GM21737 (cell line): ENCODE data around the gene MEI1.
"Not testable (repeated sequence)": the region's sequence is repeated elsewhere in the genome, so short reads cannot be mapped to it uniquely, and the experiment has no call there.

Experiments used
- ATAC-seq: cut with Tn5 transposase; IDR thresholded peaks from one replicate; pipeline ENCODE4 v1.9.1; 2021; ENCODE audit warnings: mild to moderate bottlenecking, moderate library complexity; ENCODE audit not compliant: unreplicated experiment

Gene MEI1, protein sequence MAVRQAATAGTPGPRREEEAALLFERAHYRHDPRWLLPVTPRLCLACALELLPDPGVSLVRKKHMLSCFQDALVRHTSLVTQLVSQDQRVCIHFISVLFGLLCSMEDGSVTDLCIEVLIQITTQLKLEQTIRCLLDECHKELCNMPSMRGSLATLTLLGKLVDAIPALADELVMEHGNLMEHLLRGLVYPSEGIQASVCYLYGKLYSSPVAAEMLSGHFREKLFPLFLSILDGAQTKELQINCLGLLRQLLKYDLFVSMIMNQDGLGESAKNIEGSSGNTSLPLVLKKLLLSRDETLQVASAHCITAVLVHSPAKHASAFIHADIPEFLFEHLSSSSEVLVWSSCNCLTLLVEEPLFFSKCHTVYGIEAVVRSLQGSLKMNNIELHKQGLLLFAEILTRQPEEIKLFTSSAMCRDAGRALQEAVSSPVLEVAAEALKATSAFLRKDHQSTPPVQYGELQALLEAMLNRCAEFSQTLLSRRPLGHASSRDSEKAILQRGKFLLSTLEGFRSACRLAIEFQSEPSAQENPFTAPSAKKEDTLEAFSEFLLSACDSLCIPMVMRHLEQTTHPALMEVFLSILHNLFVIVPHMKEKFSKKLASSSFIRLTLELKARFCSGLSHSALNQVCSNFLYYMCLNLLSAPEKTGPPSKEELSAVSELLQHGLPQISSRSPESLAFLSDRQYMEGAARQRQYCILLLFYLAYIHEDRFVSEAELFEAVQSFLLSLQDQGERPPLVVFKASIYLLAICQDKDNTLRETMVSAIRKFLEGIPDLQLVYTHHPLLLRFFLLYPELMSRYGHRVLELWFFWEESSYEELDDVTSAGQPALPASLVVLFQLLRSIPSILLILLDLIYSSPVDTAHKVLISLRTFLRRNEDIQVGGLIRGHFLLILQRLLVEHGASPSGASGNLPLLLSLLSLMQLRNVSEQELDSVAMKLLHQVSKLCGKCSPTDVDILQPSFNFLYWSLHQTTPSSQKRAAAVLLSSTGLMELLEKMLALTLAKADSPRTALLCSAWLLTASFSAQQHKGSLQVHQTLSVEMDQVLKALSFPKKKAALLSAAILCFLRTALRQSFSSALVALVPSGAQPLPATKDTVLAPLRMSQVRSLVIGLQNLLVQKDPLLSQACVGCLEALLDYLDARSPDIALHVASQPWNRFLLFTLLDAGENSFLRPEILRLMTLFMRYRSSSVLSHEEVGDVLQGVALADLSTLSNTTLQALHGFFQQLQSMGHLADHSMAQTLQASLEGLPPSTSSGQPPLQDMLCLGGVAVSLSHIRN

DNA sequence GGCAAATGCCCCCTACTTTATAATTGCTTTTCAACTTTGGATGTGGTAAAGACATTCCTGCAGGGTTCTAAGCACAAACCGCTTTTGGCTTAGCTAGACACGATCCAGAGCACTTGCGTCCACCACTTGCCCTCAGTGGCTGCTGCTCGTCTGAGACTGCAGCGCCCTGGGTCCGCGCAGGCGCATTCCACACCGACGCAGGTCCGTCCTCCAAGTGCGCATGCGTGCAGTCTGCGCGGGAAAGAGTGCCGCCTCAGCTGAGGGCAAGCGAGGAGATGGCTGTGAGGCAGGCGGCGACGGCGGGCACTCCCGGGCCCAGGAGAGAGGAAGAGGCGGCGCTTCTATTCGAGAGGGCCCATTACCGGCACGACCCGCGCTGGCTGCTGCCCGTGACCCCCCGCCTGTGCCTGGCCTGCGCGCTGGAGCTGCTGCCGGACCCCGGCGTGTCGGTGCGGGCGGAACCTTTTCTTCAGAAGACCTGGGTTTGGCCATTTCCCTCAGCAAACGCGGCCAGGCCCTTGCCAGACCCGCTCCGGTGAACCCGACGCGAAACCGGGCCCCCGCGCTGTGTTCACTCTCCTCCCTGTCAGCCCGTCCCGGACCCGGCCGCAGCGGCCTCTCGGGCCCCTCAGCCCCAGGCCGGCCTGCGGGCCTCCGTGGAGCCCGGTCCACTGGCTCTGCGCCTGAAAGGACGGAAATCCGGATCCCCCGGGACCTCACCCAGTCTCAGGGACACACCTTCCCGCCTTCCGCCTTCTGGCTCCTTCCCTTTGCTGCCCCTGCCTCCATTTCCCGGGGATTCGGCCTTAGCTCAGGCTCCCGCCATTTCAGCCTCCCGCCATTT, at the start of gene MEI1:
Gene MEI1, plus strand, starts transcription at position 240 of the 844 bp plus-strand sequence. Its CDS starts 36 bp downstream, at position 276.
- ATAC-seq, result no peak

GRCh38 chr22:41650229-41650628, 49.1 kb upstream of the MEI1 start:
- ATAC-seq, result no peak

- no peak for ATAC-seq
These were observed 48.5 kb upstream of the MEI1 start for GRCh38 chr22:41650821-41651220.

GRCh38 chr22:41654322-41654721, 45.0 kb upstream of the MEI1 start:
- ATAC-seq, result no peak

- ATAC-seq, result no peak
These were observed 42.7 kb upstream of the MEI1 start for GRCh38 chr22:41656556-41656955.

DNA sequence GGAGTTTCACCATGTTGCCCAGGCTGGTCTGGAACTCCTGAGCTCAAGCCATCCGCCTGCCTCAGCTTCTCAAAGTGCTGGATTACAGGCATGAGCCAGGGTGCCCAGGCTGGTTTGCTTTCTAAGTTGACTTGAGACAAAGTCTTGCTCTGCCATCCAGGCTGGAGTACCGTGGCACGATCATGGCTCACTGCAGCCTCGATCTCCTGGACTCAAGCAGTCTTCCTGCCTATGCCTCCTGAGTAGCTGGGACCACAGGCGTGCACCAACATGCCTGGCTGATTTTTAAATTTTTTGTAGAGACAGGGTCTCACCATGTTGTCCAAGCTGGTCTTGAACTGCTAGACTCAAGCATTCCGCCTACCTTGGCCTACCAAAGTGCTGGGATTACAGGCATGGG, 41.6 kb upstream of the MEI1 start:
- ATAC-seq, result no peak

DNA sequence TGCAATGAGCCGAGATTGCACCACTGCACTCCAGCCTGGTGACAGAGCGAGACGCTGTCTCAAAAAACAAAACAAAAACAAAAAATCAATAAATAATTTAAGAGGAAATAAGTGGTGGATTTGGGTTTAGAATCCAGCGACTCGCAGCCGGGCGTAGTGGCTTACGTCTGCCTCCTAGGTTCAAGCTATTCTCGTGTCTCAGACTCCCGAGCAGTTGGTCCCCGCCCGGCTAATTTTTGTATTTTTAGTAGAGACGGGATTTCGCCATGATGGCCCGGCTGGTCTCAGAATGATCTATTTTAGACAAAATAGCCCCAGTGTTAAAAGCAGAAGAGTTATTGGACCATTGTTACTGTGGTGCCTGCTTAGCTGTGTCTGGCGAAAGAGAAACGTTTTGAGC, 40.4 kb upstream of the MEI1 start:
- no peak for ATAC-seq

DNA sequence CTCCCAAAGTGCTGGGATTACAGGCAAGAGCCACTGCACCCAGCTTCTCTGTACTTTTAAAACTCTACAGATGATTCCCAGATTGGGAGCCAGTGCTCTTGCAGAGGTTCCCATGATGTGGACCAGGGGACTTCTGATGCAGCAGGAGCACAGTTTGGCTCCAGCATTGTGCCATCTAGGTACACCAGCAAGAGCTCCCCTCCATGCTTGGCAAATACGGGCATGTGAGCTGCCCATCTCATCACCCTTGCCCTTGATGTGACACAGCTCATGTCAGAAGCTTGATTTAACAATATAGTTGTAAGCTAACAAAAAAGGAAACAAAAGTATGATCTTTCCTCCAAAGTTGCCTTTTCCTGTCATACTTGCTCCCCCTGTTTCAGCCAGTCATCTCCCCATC, 39.4 kb upstream of the MEI1 start:
- no peak for ATAC-seq

DNA sequence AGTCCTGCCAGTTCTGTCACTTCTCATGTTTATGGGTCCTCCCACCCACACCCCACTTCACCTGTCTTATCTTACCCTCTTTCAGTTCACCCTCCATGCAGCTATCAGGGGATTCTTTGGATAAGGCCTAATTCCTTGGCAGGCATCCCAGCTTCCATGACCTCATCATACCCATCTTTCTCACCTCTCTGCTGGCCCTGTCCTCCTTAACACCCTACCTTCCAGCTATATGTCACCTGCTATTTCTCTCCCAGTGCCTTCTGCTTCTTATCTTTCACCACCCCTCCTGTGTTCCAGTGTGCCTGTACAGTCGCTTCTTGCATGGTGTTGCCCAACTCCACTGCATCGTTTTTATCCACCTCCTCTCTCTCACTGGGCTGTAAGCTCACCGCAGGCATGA, 38.9 kb upstream of the MEI1 start:
- ATAC-seq, result no peak

- no peak for ATAC-seq
These were observed 38.2 kb upstream of the MEI1 start for GRCh38 chr22:41661088-41661487.

- ATAC-seq, result no peak
These were observed 37.6 kb upstream of the MEI1 start for GRCh38 chr22:41661713-41662112.

- ATAC-seq, result not testable (repeated sequence)
These were observed 35.7 kb upstream of the MEI1 start for GRCh38 chr22:41663594-41663993.

- no peak for ATAC-seq
These were observed 34.8 kb upstream of the MEI1 start for GRCh38 chr22:41664490-41664889.

DNA sequence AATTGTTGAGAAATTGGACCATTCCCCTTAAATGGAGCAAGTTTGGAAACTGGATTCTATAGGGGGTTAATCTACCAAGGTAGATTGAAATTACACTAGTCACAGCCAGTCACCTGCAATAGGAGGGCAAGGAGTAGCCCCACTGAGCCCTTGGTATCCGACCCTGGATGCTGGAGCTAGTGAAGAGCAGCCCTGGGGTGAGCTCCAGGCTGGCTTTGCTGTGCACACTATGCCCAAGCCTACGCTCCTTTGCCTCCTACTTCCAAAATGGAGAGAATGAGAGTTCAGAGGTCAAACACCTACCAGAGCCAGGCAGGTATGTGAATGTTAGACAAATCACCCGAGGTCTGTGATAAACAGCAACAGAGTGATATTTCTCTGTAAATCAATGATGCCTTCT, 34.4 kb upstream of the MEI1 start:
- ATAC-seq, result no peak

- no peak for ATAC-seq
These were observed 30.1 kb upstream of the MEI1 start for GRCh38 chr22:41668971-41669911.

DNA sequence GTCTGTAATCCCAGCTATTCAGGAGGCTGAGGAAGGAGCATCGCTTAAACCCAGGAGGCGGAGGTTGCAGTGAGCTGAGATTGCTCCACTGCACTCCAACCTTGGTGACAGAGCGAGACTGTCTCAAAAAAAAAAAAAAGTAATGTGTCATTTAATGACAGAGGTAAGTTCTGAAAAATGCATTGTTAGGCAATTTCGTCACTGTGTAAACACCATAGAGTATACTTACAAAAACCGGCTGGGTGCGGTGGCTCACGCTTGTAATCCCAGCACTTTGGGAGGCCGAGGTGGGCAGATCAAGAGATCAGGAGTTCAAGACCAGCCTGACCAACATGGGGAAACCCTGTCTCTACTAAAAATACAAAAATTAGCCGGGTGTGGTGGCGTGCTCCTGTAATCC, 27.2 kb upstream of the MEI1 start:
- not testable (repeated sequence) for ATAC-seq

DNA sequence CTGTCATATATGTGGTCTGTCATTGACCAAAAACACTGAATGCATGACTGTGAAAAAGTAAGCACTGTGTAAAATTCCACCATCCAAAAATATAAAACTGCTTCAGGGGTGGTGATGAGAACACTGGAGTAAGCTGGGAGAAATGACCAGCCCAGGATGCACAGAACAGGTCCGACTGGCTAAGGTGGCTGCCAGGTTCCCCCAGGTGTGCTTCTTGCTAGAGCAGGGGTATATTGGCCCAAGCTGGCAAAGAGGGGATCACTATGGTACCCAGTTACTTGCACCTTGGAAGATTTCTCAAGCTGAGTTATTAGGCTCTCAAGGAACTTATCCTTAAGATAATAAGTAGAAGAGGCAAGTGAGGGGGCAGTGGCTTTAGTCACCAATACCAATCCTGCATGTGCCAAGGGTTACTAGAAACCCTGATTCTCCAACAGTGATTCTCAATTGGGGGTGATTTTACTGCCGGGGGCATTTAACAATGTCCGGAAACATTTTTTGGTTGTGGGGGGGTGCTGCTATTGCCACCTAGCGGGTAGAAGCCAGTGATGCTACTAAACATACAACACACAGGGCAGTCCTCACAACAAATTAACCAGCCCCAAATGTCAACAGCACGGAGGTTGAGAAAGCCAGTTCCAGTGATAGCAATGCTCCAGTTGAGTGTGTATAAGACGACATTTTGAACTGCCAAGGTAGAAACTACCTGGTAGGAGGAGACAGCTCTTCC, 26.4 kb upstream of the MEI1 start:
- no peak for ATAC-seq

GRCh38 chr22:41674846-41675340, 24.4 kb upstream of the MEI1 start:
- ATAC-seq, result no peak
